Small intestine (tissue), 7 donors: ENCODE data around the gene CLDN19. TPM values are rescaled to one million over a fixed set of nuclear protein-coding genes. Genes with fewer than 3 reads are reported as not detected.

Source experiments
- DNase-seq, 2 donors: peaks; one replicate each; pipeline versions ENCODE4 v3.0.0 to v3.0.0-alpha.2; 2013
- FAIRE-seq: peaks from 2 replicates; lab custom pipeline; 2012; peaks lifted over from hg19 to GRCh38; lab: Jason Lieb, UNC
- H3K27ac ChIP-seq, 3 donors: one replicate each; pipeline ENCODE4 v1.5.1; 2013; ENCODE audit warnings: low read length in 2 of 3, mild to moderate bottlenecking in 2 of 3, control low read depth in 1 of 3, inconsistent platforms in 1 of 3, low read depth in 1 of 3, moderate library complexity in 1 of 3
- H3K27me3 ChIP-seq, 3 donors: one replicate each; pipeline ENCODE4 v1.6.1; 2013; ENCODE audit warnings: low read length in 3 of 3, inconsistent platforms in 1 of 3; ENCODE audit not compliant: control insufficient read depth in 3 of 3, insufficient read depth in 3 of 3
- H3K36me3 ChIP-seq, 3 donors: one replicate each; pipeline ENCODE4 v1.6.1; 2013; ENCODE audit warnings: low read length in 3 of 3, inconsistent platforms in 1 of 3, low read depth in 1 of 3, mild to moderate bottlenecking in 1 of 3, moderate library complexity in 1 of 3; ENCODE audit not compliant: control insufficient read depth in 3 of 3, insufficient read depth in 2 of 3
- H3K4me1 ChIP-seq, 3 donors: one replicate each; pipeline ENCODE4 v1.6.1; 2013; ENCODE audit warnings: low read length in 2 of 3, inconsistent platforms in 1 of 3, low read depth in 1 of 3, mild to moderate bottlenecking in 1 of 3, moderate library complexity in 1 of 3; ENCODE audit not compliant: control insufficient read depth in 3 of 3, insufficient read depth in 2 of 3
- H3K4me3 ChIP-seq, 3 donors: one replicate each; pipeline ENCODE4 v1.5.1; 2013; ENCODE audit warnings: low read length in 3 of 3, control low read depth in 1 of 3, inconsistent platforms in 1 of 3, low read depth in 1 of 3, mild to moderate bottlenecking in 1 of 3, moderate library complexity in 1 of 3
- H3K9me3 ChIP-seq, 2 donors: one replicate each; pipeline ENCODE4 v1.6.1; 2013; ENCODE audit warnings: low read depth in 1 of 2, low read length in 1 of 2; ENCODE audit not compliant: control insufficient read depth in 2 of 2, insufficient read depth in 1 of 2
- WGBS, 3 donors: extraction: QIAGEN DNeasy Blood & Tissue Kit; methylation state at CpG; one replicate each; pipeline ENCODE4 v1.1.7; 2013; 5-methylcytosine and 5-hydroxymethylcytosine counted together
- polyA plus RNA-seq, 4 donors: library from polyadenylated mRNA; stranded (reverse) in 3 of 4; unstranded in 1 of 4; fragments of 200-250 nt in 3 of 4; fragments of 120-200 nt in 1 of 4; gene quantifications; one replicate each; pipeline versions ENCODE4 v1.2.1 to v1.2.3, GENCODE V29; 2013
- donor health status: healthy with polysubstance abuse.
- donor health status: control.
- donor health status: control.
- donor health status: Bipolar disorder and iron deficiency.
- donor health status: healthy.

Gene CLDN19
- polyA plus RNA-seq, 4 donors, result 0.18 to 8.4 TPM; not detected in 2

DNA sequence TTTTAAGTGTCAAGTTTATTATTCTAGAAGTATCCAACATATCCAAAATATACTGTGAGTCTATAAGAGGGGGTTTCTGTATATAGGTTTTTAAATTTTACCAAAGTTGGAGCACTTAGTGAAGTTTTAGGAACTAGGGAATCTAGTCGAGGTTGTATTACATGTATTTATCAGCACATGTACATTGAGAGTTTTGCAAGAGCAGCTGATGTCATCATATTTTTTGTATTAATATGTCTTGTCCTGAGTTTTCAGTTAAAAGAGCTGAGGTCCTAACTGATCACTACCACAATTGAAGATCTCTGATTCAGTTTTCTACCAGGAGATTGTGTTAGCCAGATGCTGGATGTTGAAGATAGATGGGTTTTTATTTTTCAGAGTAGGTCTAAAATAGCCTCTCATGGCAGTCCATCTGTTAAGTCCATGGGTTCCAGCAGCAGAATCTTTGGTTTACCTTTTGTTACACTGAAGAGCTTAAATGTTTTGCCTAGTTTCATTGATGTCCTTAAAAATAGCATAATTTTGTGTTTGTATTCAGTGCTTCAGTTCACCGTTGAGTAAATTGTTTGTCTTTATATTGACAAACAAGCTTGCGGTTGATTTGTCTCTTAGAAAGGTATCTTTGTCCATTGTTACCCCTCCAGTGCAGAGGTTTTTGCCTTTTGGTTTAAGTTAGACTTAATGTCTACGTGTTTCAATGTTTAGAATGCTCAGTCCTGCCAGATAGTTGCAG, 41.8 kb downstream of the CLDN19 start:
- no peak overlapping the region for H3K27ac ChIP-seq
- H3K9me3 ChIP-seq, result no peaks in the 10 kb centered on the region
- FAIRE-seq, result no peak
- H3K4me3 ChIP-seq, result no peak overlapping the region
- 91 to 93% (median 91%) methylated on average over 4 of the region's 4 CpGs for WGBS, 3 donors
- peaks cover 0 to 12% (median 4%) of the 10 kb centered on the region in 3 donors for H3K4me1 ChIP-seq
- no peaks in the 10 kb centered on the region for H3K27me3 ChIP-seq
- no peak for DNase-seq
- peaks cover 6 to 26% (median 26%) of the 10 kb centered on the region in 3 donors for H3K36me3 ChIP-seq

DNA sequence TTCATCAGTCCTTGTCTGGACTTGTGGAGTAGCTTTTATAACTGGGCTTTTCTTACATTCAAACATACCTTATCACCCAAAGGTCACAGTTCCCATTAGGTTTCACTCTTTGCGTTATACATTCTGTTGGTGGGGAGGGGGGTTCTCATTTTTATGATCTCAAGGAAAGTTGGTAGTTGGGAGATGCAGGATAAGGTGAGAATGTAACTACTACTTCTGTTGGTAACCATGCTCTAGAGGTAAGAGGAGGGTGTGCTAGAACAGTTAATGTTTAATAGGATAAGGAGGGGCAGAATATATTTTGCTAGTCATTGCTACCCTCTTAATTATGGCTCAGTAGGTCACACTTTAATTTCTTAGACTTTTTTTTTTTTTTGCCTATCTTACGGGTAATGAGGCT, 47.1 kb downstream of the CLDN19 start:
- peak overlapping the region; percentile 82 to 93 (median 89) for H3K27ac ChIP-seq
- FAIRE-seq (no peak), DNase-seq (peak; percentile 64 to 71)
- no peak overlapping the region for H3K4me3 ChIP-seq
- H3K27me3 ChIP-seq, result no peaks in the 10 kb centered on the region
- no peaks in the 10 kb centered on the region for H3K9me3 ChIP-seq
- peaks cover 6 to 51% (median 25%) of the 10 kb centered on the region in 3 donors for H3K4me1 ChIP-seq
- WGBS, 3 donors, result 13 to 57% (median 41%) methylated on average over 2 of the region's 2 CpGs
- H3K36me3 ChIP-seq, result peaks cover 3 to 10% (median 7%) of the 10 kb centered on the region in 3 donors

DNA sequence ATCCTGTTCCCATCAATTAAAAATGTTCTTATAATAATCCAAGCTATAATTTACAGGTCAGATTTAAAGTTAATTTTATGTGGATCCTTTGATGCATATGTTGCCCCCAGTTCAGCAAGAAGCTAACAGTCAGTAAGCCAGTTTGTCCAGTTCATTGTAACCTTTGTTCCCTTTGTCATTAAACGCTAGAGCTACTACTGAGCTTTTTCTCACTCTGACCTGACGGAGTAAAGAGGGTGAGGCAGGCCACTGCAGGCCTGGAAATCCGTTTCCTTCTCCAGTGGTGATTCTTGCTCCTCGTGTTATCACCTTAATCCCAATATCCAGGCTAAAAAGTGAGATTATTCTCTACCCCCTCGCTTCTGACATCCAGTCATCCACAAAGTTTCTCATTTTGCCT, 47.6 kb downstream of the CLDN19 start:
- Histone ChIP-seq H3K27ac (peak overlapping the region; percentile 82 to 93 (median 89)), H3K9me3 (no peaks in the 10 kb centered on the region), H3K36me3 (peaks cover 3 to 8% (median 6%) of the 10 kb centered on the region in 3 donors), H3K4me1 (peaks cover 6 to 55% (median 28%) of the 10 kb centered on the region in 3 donors), H3K4me3 (no peak overlapping the region), H3K27me3 (no peaks in the 10 kb centered on the region)
- DNase-seq (peak; percentile 92 to 94), FAIRE-seq (no peak)
- 14 to 49% (median 14%) methylated on average over 5 of the region's 5 CpGs for WGBS, 3 donors

DNA sequence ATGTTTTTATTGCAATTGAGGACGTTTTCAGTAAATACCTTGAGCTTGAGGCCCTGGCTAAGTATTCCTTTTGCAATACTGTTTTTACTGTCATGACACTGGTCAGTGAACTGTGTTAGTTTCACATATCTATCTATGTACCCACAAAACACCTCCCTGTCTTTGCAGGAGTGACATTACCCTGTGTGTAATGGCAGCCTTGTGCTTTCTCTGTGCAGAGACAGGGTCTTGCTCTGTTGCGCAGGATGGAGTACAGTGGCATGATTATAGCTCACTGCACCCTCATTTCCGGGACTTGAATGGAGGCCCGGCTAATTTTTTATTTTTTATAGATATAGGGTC, 48.9 kb downstream of the CLDN19 start:
- WGBS, 3 donors, result 18 to 50% (median 34%) methylated on average over 4 of the region's 4 CpGs
- FAIRE-seq (no peak), DNase-seq (no peak)
- no peaks in the 10 kb centered on the region for H3K9me3 ChIP-seq
- peak overlapping the region in 2 of 3 donors; percentile 61 to 89 for H3K27ac ChIP-seq
- H3K36me3 ChIP-seq, result peaks cover 0 to 5% (median 2%) of the 10 kb centered on the region in 3 donors
- no peak overlapping the region for H3K4me3 ChIP-seq
- peaks cover 10 to 59% (median 37%) of the 10 kb centered on the region in 3 donors for H3K4me1 ChIP-seq
- H3K27me3 ChIP-seq, result no peaks in the 10 kb centered on the region

DNA sequence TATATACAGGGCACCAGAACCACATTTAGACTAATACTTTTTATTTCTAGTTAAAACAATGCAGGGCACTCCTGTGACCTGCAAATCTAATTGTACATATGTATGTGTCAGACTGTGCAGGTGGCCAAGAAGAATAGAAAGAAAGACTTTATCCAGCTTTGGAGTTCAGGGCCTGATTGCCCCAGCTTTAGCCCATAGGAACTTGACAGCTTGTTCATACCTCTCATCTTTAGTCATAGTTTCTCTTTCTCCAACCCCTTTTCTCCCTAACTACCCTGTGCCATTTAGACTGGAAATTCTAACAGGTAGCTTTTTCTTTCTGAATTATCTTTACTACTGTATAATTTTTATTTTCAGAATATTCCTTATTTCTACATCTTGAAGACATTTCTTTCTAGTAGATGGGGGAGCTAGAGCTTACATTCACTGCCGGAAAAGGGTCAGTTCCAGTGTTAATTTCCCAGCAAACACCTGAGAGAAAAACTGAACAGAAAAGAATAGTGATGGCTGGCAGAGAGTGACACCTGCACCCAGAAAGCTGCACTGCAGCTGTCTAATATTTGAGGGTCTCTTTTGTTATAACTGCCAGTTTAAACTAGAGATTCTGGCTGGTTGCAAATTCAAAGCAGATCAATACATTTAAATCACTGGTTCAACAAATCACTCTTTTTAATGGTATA, 49.4 kb downstream of the CLDN19 start:
- Histone ChIP-seq H3K27me3 (no peaks in the 10 kb centered on the region), H3K36me3 (peaks cover 0 to 5% (median 2%) of the 10 kb centered on the region in 3 donors), H3K9me3 (no peaks in the 10 kb centered on the region), H3K27ac (peak overlapping the region; percentile 3 to 89 (median 31)), H3K4me1 (peaks cover 10 to 59% (median 37%) of the 10 kb centered on the region in 3 donors), H3K4me3 (no peak overlapping the region)
- FAIRE-seq (no peak), DNase-seq (no peak)
- 28 to 64% (median 64%) methylated on average over 1 of the region's 1 CpG for WGBS, 3 donors

GRCh38 chr1:42689912-42690311, 50.1 kb downstream of the CLDN19 start:
- H3K27ac ChIP-seq, result peak overlapping the region in 1 of 3 donors; percentile 22
- H3K36me3 ChIP-seq, result peaks cover 0 to 5% (median 0%) of the 10 kb centered on the region in 3 donors
- H3K4me1 ChIP-seq, result peaks cover 10 to 61% (median 37%) of the 10 kb centered on the region in 3 donors
- DNase-seq (peak in 1 of 2 donors; percentile 78), FAIRE-seq (no peak)
- H3K9me3 ChIP-seq, result no peaks in the 10 kb centered on the region
- WGBS, 3 donors, result 20 to 63% (median 49%) methylated on average over 3 of the region's 3 CpGs
- no peak overlapping the region for H3K4me3 ChIP-seq
- H3K27me3 ChIP-seq, result no peaks in the 10 kb centered on the region

- DNase-seq (peak in 1 of 2 donors; percentile 39), FAIRE-seq (no peak)
- Histone ChIP-seq H3K9me3 (no peaks in the 10 kb centered on the region), H3K4me3 (no peak overlapping the region), H3K4me1 (peaks cover 9 to 41% (median 28%) of the 10 kb centered on the region in 3 donors), H3K27me3 (no peaks in the 10 kb centered on the region), H3K36me3 (peaks cover 0 to 10% (median 0%) of the 10 kb centered on the region in 3 donors), H3K27ac (peak overlapping the region in 1 of 3 donors; percentile 5)
- WGBS, 3 donors, result 16 to 55% (median 26%) methylated on average over 4 of the region's 4 CpGs
Measured at GRCh38 chr1:42686418-42686817, 53.6 kb downstream of the CLDN19 start.

DNA sequence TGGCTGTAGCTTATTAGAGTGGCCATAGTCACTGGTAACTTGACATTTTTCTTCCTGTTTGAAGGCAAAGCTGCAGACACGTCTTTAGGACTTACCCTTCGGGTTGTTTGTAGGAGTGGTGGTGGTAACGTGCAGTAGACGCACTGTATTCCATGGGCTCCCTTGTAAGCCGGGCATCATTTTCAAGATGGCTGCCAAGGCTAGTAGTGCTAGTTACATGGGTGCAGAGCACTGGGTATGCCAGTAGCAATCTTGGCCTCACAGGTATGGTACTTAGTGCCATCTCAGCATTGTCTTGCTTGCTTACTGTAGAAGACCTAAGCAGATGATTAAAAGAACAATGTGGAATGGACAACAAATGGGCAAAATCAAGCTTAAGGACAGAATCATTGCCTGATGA, 55.9 kb downstream of the CLDN19 start:
- H3K4me1 ChIP-seq, result peaks cover 9 to 32% (median 23%) of the 10 kb centered on the region in 3 donors
- DNase-seq, result peak; percentile 36 to 38
- WGBS, 3 donors, result 4 to 17% (median 8%) methylated on average over 5 of the region's 5 CpGs

More for the DNA sequence above, 55.9 kb downstream of the CLDN19 start:
- H3K4me3 ChIP-seq, result peak overlapping the region in 2 of 3 donors; percentile 33 to 65
- H3K27ac ChIP-seq, result peak overlapping the region in 1 of 3 donors; percentile 80
- FAIRE-seq, result no peak
- H3K27me3 ChIP-seq, result no peaks in the 10 kb centered on the region
- H3K36me3 ChIP-seq, result peaks cover 0 to 10% (median 0%) of the 10 kb centered on the region in 3 donors
- no peaks in the 10 kb centered on the region for H3K9me3 ChIP-seq
